ENCODE results near the gene RBM39.
"Not testable (repeated sequence)": the region's sequence is repeated elsewhere in the genome, so short reads cannot be mapped to it uniquely, and the experiment has no call there.

Gene RBM39

GRCh38 chr20:35724321-35725230 is 17.5 kb downstream of the RBM39 start:
- no peak for DNase-seq

GRCh38 chr20:35723652-35724320 is 18.3 kb downstream of the RBM39 start:
- DNase-seq, result not testable (repeated sequence)

- not testable (repeated sequence) for DNase-seq
Measured at GRCh38 chr20:35723275-35723639, 18.8 kb downstream of the RBM39 start.

- no peak for DNase-seq
Measured at GRCh38 chr20:35721621-35722020, 20.4 kb downstream of the RBM39 start.

GRCh38 chr20:35721219-35721618 is 20.8 kb downstream of the RBM39 start:
- DNase-seq, result no peak

- no peak for DNase-seq
Measured at GRCh38 chr20:35720165-35721123, 21.6 kb downstream of the RBM39 start.

- no peak for DNase-seq
Measured at GRCh38 chr20:35719717-35720116, 22.3 kb downstream of the RBM39 start.

GRCh38 chr20:35718972-35719635 is 23.0 kb downstream of the RBM39 start:
- no peak for DNase-seq

- not testable (repeated sequence) for DNase-seq
Measured at GRCh38 chr20:35718321-35718720, 23.7 kb downstream of the RBM39 start.

- DNase-seq, result no peak
Measured at GRCh38 chr20:35716330-35716729, 25.7 kb downstream of the RBM39 start.

GRCh38 chr20:35715652-35716051 is 26.4 kb downstream of the RBM39 start:
- DNase-seq, result no peak

GRCh38 chr20:35714127-35714526 is 27.9 kb downstream of the RBM39 start:
- no peak for DNase-seq

GRCh38 chr20:35713120-35713519 is 28.9 kb downstream of the RBM39 start:
- not testable (repeated sequence) for DNase-seq

- DNase-seq, result no peak
Measured at GRCh38 chr20:35711588-35712209, 30.4 kb downstream of the RBM39 start.

GRCh38 chr20:35710884-35711587 is 31.0 kb downstream of the RBM39 start:
- DNase-seq, result no peak

- DNase-seq, result no peak
Measured at GRCh38 chr20:35710039-35710438, 32.0 kb downstream of the RBM39 start.

- no peak for DNase-seq
Measured at GRCh38 chr20:35709259-35709658, 32.8 kb downstream of the RBM39 start.

- DNase-seq, result no peak
Measured at GRCh38 chr20:35708502-35708901, 33.6 kb downstream of the RBM39 start.

- DNase-seq, result not testable (repeated sequence)
Measured at GRCh38 chr20:35706591-35707529, 35.2 kb downstream of the RBM39 start.

GRCh38 chr20:35705894-35706293 is 36.2 kb downstream of the RBM39 start:
- not testable (repeated sequence) for DNase-seq
